Hepatocyte (in vitro differentiated cells): ENCODE data around the gene FABP1.

ENCODE experiments used
- EZH2phosphoT487 ChIP-seq: fragments of 200-600 bp; sonication (generic); IDR thresholded peaks from one replicate; pipeline ENCODE4 v1.6.1; 2018; ENCODE audit warnings: antibody characterized with exemption, mild to moderate bottlenecking, low read depth, moderate library complexity; ENCODE audit not compliant: unreplicated experiment, severe bottlenecking
- TF ChIP-seq, protein P1 (sequence below): fragments of 200-600 bp; sonication (generic); IDR thresholded peaks from 2 replicates; pipeline ENCODE4 v1.5.1; 2016; ENCODE audit warnings: antibody characterized with exemption, mild to moderate bottlenecking; ENCODE audit not compliant: poor library complexity

DNA sequence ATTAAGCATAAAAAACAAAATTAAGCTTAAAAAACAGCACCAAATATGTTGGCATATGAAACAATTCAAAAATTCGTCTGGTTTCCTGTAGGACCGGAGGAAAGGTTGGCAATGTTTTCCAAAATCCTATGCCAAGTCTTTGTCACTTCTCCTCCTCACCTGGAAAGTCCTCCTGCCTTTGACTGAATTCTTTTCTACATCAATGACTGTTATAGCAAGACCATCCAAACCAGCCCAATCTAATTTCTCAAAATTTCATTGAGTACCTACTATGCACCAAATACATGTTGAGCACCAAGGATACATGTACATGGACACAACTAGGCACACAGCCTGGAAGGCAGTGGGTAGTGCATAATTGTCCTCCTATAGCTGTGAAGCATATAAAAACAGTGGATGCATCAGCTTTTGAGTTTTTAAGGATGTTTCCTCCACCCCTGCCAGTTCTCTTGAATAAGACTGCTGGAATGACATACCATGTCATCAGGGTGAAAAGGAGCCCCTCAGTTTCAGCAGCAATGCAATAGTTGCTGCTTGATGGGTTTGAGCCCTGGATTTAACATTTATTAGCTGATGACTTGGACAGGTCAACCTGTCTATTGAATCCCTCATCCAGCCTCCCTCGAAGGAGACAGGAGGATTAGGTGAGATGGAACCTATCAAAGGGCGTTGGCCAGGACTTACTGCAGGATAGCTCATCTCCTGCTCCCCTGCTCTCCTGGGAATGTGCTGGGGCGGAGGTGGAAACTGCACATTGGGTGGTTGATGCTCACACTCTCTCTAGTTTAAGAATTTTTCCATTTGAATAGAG is 4.5 kb downstream of the FABP1 start:
- TF ChIP-seq, protein P1, sequence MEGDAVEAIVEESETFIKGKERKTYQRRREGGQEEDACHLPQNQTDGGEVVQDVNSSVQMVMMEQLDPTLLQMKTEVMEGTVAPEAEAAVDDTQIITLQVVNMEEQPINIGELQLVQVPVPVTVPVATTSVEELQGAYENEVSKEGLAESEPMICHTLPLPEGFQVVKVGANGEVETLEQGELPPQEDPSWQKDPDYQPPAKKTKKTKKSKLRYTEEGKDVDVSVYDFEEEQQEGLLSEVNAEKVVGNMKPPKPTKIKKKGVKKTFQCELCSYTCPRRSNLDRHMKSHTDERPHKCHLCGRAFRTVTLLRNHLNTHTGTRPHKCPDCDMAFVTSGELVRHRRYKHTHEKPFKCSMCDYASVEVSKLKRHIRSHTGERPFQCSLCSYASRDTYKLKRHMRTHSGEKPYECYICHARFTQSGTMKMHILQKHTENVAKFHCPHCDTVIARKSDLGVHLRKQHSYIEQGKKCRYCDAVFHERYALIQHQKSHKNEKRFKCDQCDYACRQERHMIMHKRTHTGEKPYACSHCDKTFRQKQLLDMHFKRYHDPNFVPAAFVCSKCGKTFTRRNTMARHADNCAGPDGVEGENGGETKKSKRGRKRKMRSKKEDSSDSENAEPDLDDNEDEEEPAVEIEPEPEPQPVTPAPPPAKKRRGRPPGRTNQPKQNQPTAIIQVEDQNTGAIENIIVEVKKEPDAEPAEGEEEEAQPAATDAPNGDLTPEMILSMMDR, result no peak
- no peak for TF ChIP-seq EZH2phosphoT487
